Upper lobe of left lung (tissue), 6 donors: ENCODE results near the gene ANKFY1. TPM values are rescaled to one million over a fixed set of nuclear protein-coding genes. Genes with fewer than 3 reads are reported as not detected.

Experiments
- ATAC-seq, 2 donors: fragments of 200-7000 bp; cut with Tn5 transposase; one replicate each; pipeline ENCODE4 v1.9.1; 2022; ENCODE audit warnings: mild to moderate bottlenecking in 2 of 2, moderate library complexity in 2 of 2; ENCODE audit not compliant: low FRiP score in 2 of 2
- DNase-seq, 2 donors: peaks; one replicate each; pipeline ENCODE4 v3.0.0-alpha.2; 2019 to 2020
- H3K27ac ChIP-seq, 4 donors: fragments of 200-600 bp; sonication (generic); one replicate each; pipeline ENCODE4 v1.5.1; 2016 to 2019
- H3K27me3 ChIP-seq, 4 donors: fragments of 200-600 bp; sonication (generic); one replicate each; pipeline ENCODE4 v1.5.1; 2017 to 2019
- H3K36me3 ChIP-seq, 4 donors: fragments of 200-600 bp; sonication (generic); one replicate each; pipeline ENCODE4 v1.5.1; 2016 to 2019
- H3K4me1 ChIP-seq, 4 donors: fragments of 200-600 bp; sonication (generic); one replicate each; pipeline ENCODE4 v1.5.1; 2018 to 2019
- H3K4me3 ChIP-seq, 4 donors: fragments of 200-600 bp; sonication (generic); one replicate each; pipeline ENCODE4 v1.5.1; 2017 to 2019; ENCODE audit warnings: mild to moderate bottlenecking in 2 of 4, moderate library complexity in 1 of 4
- H3K9me3 ChIP-seq, 4 donors: fragments of 200-600 bp; sonication (generic); one replicate each; pipeline ENCODE4 v1.5.1; 2018 to 2019
- EP300 ChIP-seq, 4 donors: sonication (generic); formaldehyde crosslinking; IDR thresholded peaks; one replicate each; pipeline ENCODE4 v1.5.1; 2017; ENCODE audit warnings: antibody characterized with exemption in 4 of 4, control low read depth in 2 of 4
- POLR2A ChIP-seq, 4 donors: fragments of 450-650 bp; IDR thresholded peaks; one replicate each; pipeline ENCODE4 v1.5.1; 2016 to 2017; ENCODE audit warnings: antibody characterized with exemption in 4 of 4, mild to moderate bottlenecking in 2 of 4
- POLR2AphosphoS5 ChIP-seq, 2 donors: sonication (generic); formaldehyde crosslinking; IDR thresholded peaks; one replicate each; pipeline ENCODE4 v1.5.1; 2017; ENCODE audit warnings: antibody characterized with exemption in 2 of 2
- WGBS, 2 donors: methylation state at CpG; one replicate each; pipeline ENCODE4 v1.1.5; 2017 to 2018; 5-methylcytosine and 5-hydroxymethylcytosine counted together
- total RNA-seq, 6 donors: library from RNA; depleted of rRNA in 4 of 6; stranded (reverse); fragments of >200 nt in 4 of 6; gene quantifications; one replicate each; pipeline versions ENCODE4 v1.1.0 to v1.2.1, GENCODE V29; 2016 to 2021
- TF ChIP-seq, protein P1 (sequence below), 6 experiments: fragments of 450-650 bp in 4 of 6; fragments of 200-600 bp in 2 of 6; sonication (generic) in 2 of 6; IDR thresholded peaks; one replicate each; pipeline ENCODE4 v1.5.1; 2016 to 2019; ENCODE audit warnings: antibody characterized with exemption in 6 of 6
- donor health status: DM: no; HTN: no; CAD: no; lungs with moderate emphysema.
- donor health status: DM: no; HTN: yes; CAD: no; lungs with severe emphysema.

The ANKFY1 gene
- total RNA-seq, 6 donors from 2014 or later: 58.7 to 92.2 (median 60.9) TPM

DNA sequence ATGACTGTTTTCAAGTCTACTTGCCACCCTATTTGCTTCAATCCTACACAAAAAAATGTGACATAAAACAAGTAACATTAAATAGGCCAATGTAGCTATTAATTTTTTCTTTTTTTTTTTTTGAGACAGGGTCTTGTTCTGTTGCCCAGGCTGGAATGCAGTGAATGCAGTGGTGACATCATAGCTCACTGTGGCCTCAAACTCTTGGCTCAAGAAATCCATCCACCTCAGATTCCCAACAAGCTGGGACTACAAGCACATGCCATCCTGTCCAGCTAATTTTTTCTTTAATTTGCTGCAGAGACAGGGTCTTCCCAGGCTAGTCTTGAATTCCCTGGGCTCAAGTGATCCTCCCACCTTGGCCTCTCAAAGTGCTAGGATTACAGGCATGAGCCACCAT, 29.4 kb downstream of the ANKFY1 start:
- H3K4me3 ChIP-seq: no peak overlapping the region
- H3K9me3 ChIP-seq: no peaks in the 10 kb centered on the region
- H3K4me1 ChIP-seq: peaks cover 9 to 16% (median 12%) of the 10 kb centered on the region in 4 donors
- TF ChIP-seq EP300 (IDR thresholded peaks at IDR 0.05): no peak
- TF ChIP-seq, protein P1, sequence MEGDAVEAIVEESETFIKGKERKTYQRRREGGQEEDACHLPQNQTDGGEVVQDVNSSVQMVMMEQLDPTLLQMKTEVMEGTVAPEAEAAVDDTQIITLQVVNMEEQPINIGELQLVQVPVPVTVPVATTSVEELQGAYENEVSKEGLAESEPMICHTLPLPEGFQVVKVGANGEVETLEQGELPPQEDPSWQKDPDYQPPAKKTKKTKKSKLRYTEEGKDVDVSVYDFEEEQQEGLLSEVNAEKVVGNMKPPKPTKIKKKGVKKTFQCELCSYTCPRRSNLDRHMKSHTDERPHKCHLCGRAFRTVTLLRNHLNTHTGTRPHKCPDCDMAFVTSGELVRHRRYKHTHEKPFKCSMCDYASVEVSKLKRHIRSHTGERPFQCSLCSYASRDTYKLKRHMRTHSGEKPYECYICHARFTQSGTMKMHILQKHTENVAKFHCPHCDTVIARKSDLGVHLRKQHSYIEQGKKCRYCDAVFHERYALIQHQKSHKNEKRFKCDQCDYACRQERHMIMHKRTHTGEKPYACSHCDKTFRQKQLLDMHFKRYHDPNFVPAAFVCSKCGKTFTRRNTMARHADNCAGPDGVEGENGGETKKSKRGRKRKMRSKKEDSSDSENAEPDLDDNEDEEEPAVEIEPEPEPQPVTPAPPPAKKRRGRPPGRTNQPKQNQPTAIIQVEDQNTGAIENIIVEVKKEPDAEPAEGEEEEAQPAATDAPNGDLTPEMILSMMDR (IDR thresholded peaks at IDR 0.05): no peak
- TF ChIP-seq POLR2AphosphoS5 (IDR thresholded peaks at IDR 0.05): no peak
- no peak for TF ChIP-seq POLR2A (IDR thresholded peaks at IDR 0.05)
- H3K27ac ChIP-seq: no peak overlapping the region
- DNase-seq (no peak), ATAC-seq (no peak)
- H3K36me3 ChIP-seq: peaks cover 8 to 67% (median 16%) of the 10 kb centered on the region in 4 donors
- H3K27me3 ChIP-seq: no peaks in the 10 kb centered on the region

DNA sequence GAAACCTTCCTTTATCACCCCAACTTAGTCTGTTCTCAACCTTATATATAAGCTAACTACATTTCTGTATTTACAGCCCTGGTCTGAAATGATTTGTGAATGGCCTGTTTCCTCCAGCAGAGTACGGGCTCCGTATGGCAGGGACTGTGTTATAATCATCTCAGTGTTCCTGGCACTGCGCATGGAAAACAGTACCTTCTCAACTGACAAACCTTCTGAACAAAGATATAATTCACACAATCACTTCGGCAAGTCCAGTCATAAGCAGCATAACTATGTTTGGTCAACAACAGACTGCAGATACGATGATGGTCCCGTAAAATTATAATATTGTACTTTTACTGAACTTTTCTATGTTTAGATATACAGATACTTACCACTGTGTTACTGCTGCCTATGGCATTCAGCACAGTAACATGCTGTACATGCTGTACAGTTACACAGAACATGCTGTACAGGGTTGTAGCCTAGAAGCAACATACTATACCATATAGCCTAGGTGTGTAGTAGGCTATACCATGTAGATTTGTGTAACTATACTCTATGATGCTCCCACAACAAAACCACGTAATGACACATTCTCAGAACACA, 30.0 kb downstream of the ANKFY1 start:
- H3K36me3 ChIP-seq: peaks cover 8 to 60% (median 12%) of the 10 kb centered on the region in 4 donors
- no peak overlapping the region for H3K27ac ChIP-seq
- no peaks in the 10 kb centered on the region for H3K9me3 ChIP-seq
- DNase-seq: no peak
- 95 to 99% methylated on average over 7 of the region's 7 CpGs for WGBS, 2 donors
- ATAC-seq: no peak
- H3K4me3 ChIP-seq: no peak overlapping the region
- peaks cover 9 to 17% (median 14%) of the 10 kb centered on the region in 4 donors for H3K4me1 ChIP-seq
- TF ChIP-seq EP300 (IDR thresholded peaks at IDR 0.05): no peak
- no peak for TF ChIP-seq POLR2A (IDR thresholded peaks at IDR 0.05)
- no peak for TF ChIP-seq POLR2AphosphoS5 (IDR thresholded peaks at IDR 0.05)
- TF ChIP-seq, protein P1 (IDR thresholded peaks at IDR 0.05): no peak
- H3K27me3 ChIP-seq: no peaks in the 10 kb centered on the region

DNA sequence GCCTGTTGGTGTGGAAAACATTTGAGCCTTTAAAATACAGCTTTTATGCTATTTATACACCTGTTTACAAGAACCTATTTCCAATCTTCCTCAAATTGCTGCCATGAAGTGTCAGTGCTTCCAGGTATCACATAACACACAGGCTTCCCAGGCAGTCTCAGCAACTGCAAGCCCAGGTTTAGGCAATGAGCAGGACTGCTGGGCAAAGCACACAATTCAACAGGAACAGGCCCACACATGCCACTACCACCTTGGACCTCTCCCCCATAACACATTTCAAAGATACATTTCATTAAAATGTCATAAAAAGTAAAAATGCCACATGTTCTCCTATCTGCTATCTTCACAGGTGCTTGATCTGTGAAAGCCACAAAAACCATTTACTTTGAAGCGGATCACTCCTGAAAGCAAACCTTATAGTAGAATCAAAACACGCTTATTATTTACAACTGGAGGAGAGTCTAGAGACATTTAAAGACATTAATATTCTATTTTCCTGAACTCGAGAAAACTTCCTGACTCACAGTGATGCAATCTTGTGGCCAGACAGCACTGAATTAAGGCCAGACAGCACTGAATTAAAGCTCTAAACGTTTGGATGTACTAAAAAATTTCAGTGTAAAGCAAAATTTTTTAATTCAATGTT, 31.5 kb downstream of the ANKFY1 start:
- WGBS, 2 donors: 62 to 63% methylated on average over 4 of the region's 4 CpGs
- peak in 1 of 2 donors; percentile 62 for ATAC-seq
- H3K9me3 ChIP-seq: no peaks in the 10 kb centered on the region
- H3K27ac ChIP-seq: no peak overlapping the region
- H3K4me1 ChIP-seq: peaks cover 9 to 17% (median 14%) of the 10 kb centered on the region in 4 donors
- DNase-seq: no peak
- peaks cover 3 to 49% (median 10%) of the 10 kb centered on the region in 4 donors for H3K36me3 ChIP-seq
- no peak overlapping the region for H3K4me3 ChIP-seq
- TF ChIP-seq POLR2AphosphoS5 (IDR thresholded peaks at IDR 0.05) (no peak), EP300 (IDR thresholded peaks at IDR 0.05) (no peak), POLR2A (IDR thresholded peaks at IDR 0.05) (no peak)
- TF ChIP-seq, protein P1 (IDR thresholded peaks at IDR 0.05): no peak
- no peaks in the 10 kb centered on the region for H3K27me3 ChIP-seq

DNA sequence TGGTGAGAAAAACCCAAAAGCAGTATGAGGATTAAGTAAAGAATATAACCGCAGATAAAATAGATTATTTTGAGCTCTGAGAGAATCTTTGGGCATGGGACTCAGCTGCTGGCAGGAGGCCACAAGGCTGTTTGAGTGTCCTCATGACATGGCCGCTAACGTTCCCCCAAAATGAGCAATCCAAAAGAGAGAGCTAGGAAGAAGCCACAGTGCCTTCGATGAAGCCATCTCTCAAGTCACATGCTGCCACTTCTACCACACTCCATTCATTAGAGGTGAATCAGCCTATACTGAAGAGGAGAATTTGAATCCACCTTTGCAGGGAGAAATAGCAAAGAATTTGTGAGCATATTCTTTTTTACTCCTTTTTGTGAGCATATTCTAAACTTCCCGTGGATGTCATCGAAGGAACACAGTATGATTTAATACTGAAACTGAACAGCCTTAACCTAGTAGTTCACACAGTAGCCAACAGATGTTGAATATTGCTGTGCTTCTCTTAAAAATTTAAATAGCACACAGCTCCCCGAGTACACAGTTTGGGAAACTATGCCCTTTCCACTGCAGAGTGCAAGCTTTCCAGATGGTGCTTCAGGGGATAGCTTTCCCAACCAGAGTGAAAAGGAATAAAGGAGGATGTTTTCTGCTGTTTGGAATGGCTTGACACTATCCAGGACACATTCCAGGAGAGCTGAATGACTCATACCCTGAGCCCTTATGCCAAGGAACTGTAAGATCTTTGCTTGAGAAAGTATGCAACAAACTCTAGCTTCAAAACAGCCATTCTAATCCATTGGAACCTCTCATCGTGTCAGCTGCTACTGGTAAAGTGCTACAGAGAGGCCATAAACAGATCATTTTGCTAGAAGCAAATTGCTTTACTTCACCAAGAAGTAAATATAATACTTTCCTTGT, 33.9 kb downstream of the ANKFY1 start:
- DNase-seq: peak in 1 of 2 donors; percentile 48
- no peaks in the 10 kb centered on the region for H3K27me3 ChIP-seq
- H3K9me3 ChIP-seq: no peaks in the 10 kb centered on the region
- H3K4me1 ChIP-seq: peaks cover 9 to 17% (median 14%) of the 10 kb centered on the region in 4 donors
- 65 to 77% methylated on average over 8 of the region's 8 CpGs for WGBS, 2 donors
- TF ChIP-seq EP300 (IDR thresholded peaks at IDR 0.05) (peak in 1 of 4 donors; percentile 53), POLR2AphosphoS5 (IDR thresholded peaks at IDR 0.05) (peak; percentile 25 to 53)
- TF ChIP-seq, protein P1 (IDR thresholded peaks at IDR 0.05): no peak
- peaks cover 3 to 46% (median 7%) of the 10 kb centered on the region in 4 donors for H3K36me3 ChIP-seq
- no peak overlapping the region for H3K4me3 ChIP-seq
- H3K27ac ChIP-seq: peak overlapping the region; percentile 32 to 71 (median 65)
- peak; percentile 94 for ATAC-seq
